GM18498 (cell line): Measurements from ENCODE around the gene EYA2.
"Not testable (repeated sequence)": the region's sequence is repeated elsewhere in the genome, so short reads cannot be mapped to it uniquely, and the experiment has no call there.

Experiments used
- ATAC-seq: cut with Tn5 transposase; IDR thresholded peaks from one replicate; pipeline ENCODE4 v1.9.1; 2021; ENCODE audit warnings: mild to moderate bottlenecking, moderate library complexity; ENCODE audit not compliant: unreplicated experiment

Gene EYA2

GRCh38 chr20:47195573-47195972, 300.9 kb downstream of the EYA2 start:
- ATAC-seq = no peak

DNA sequence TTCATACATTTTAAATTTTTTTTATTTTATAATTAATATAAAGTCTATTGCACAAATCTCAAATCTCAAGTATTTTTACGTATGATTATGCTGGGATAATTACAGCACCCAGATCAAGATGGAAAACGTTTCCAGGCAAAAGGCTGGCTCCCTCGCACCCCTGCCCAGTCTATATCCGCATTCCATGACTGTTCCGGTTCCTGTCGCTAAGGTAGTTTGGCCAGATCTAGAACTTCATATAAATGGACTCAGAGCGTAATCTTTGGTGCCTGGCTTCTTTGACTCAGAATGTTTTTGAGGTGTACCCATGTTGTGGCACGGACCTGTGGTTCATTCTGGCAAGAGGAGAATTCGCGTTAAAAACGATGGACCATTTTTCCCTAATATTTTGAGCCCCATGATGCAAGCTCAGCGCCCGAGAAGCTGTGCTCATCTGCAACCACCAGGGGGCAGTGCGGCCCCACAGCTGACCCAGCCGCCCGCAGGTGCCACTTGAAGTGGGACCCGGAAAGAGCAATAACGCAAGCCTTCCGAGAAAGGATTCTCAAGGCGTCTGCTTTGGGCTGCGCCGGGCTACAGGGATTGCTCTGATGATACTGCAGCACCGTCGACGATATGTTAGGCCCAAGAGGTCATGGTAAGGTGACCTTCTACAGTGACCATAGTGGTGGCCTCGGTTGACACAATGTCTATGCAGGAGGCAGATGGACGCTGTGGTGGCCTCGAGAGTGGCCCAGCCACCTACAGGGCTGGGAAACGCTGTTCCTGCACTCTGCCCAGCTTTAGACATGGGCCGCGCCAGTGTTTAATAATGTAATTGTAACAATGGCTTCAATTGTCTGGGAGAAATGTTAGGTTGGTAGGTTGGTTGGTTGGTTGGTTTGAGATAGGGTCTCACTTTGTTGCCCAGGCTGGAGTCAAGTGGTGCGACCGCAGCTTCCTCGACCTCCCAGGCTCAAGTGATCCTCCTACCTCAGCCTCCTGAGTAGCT, 301.7 kb downstream of the EYA2 start:
- no peak for ATAC-seq

DNA sequence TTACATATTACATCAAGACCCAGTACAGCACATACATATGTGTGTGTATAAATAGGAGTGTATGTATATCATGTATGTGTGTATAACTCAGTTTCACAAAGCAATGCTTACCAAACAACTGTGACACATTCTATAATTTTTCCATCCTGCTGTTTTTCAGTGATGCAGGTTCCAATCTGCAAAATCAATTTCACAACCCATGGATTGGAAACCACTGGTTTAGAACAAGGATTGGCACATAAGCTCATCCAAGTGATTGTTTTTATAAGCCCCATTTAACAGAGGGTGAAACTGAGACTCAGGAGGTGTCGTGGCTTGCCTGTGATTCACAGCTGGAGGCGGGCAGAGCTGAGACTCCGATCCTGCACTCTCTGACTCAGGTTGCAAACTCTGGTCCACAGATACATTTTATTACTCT, 303.6 kb downstream of the EYA2 start:
- ATAC-seq = no peak

DNA sequence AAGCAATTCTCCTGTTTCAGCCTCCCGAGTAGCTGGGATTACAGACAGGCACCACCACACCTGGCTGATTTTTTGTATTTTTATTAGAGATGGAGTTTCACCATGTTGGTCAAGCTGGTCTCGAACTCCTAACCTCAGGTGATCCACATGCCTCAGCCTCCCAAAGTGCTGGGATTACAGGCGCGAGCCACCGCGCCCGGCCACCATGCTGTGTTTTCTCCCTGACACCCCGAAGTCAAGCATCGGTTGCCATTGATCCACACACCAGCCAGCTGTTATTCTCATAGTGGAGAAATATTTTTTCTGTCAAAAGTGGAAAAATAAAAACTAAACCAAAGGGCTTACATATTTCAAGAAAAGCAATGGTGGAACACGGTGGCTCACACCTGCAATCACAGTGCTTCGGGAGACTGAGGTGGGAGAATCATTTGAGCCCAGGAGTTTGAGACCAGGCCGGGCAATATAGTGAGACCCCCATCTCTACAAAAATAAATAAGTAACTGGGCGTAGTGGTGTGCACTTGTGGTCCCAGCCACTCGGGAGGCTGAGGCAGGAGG, 304.4 kb downstream of the EYA2 start:
- no peak for ATAC-seq

- no peak for ATAC-seq
Measured at GRCh38 chr20:47201074-47201730, 306.6 kb downstream of the EYA2 start.

GRCh38 chr20:47202733-47203667, 308.4 kb downstream of the EYA2 start:
- no peak for ATAC-seq

DNA sequence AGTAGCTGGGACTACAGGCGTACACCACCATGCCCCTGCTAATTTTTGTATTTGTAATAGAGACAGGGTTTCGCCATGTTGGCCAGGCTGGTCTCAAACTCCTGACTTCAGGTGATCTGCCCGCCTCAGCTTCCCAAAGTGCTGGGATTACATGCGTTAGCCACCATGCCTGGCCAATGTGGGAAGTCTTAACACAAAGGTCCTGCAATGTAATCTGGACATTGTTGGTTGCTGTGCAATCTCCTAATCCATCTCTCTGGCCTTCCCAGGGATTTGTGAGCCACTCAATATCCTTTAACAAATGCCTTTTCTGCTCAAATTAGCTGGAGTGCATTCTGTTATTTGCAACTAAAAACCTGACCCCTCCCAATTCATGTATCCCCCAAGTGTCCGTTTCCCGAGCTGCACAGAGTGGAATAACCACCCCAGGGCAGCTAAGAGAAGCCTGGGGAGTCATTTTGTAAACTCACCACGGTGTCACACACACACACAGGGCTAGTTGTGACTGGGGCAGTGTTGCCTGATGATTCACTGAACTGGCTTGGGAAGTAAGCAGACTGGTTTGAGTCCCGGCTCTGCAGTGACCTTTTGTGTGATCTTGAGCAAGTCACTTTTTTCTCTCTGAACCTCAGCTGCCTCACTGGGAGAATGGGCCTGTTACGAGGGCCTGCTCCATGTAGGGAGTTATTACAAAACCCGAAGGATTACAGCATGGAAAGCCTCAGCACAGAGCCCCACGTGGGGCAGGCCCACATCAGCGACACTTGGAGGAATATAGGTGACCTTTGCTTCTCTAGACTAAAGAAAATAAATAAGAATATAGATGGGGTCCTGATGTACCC, 309.6 kb downstream of the EYA2 start:
- ATAC-seq = no peak

DNA sequence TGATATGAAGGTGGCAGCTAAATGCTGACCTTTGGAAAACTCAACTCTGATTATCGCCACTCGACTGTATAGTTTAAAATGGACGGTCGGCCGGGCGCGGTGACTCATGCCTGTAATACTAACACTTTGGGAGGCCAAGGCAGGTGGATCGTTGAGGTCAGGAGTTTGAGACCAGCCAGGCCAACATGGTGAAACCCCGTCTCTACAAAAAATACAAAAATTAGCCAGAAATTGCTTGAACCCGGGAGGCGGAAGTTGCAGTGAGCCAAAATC, 310.1 kb downstream of the EYA2 start:
- not testable (repeated sequence) for ATAC-seq

- no peak for ATAC-seq
Measured at GRCh38 chr20:47205577-47206123, 311.0 kb downstream of the EYA2 start.

DNA sequence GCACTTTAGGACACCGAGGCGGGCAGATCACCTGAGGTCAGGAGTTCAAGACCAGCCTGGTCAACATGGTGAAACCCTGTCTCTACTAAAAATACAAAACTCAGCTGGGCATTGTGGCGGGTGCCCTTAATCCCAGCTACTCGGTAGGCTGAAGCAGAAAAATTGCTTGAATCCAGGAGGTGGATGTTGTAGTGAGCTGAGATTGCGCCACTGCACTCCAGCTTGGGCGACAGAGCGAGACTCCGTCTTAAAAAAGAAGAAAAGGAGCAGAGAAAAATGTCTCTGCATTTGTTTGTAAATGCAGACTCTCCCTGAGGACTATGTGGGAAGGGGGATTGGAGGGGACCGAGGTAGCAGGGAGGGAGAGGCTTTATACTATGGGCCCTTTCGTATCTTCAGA, 311.9 kb downstream of the EYA2 start:
- ATAC-seq = not testable (repeated sequence)

DNA sequence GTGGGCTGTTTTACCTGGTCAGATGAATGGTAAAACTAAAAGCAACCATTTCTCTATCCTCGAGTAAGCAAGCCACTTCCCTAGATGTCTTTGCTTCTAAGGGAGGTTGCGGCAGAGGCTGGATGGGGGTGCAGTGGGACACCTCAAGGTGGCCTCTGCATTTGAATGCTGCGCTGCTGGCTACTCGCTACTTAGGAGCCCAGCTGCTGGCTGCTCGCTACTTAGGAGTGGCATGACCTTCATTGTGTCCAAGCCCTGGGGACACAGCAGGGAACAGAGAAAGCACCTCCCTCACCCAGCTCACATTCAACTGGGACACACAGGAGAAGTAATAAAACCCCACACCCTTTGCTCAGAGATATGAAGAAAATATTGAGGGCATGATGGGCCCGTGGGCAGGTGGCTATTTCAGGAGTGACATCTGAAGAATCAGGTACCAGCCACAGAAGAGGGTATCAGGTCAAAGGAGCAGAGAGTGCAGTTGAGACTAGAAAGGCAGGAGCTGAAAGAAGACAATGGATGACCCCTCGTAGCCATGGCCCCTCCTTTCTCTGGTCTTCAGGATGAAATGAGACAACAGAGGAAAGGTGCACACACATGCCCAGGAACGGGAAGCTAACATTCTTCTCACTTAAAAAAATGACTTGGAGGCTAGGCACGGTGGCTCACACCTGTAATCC, 312.5 kb downstream of the EYA2 start:
- no peak for ATAC-seq

GRCh38 chr20:47208534-47209174, 314.0 kb downstream of the EYA2 start:
- no peak for ATAC-seq

GRCh38 chr20:47209982-47210381, 315.3 kb downstream of the EYA2 start:
- ATAC-seq = no peak

GRCh38 chr20:47210470-47210869, 315.8 kb downstream of the EYA2 start:
- ATAC-seq = no peak

- ATAC-seq = no peak
Measured at GRCh38 chr20:47211036-47211435, 316.4 kb downstream of the EYA2 start.

DNA sequence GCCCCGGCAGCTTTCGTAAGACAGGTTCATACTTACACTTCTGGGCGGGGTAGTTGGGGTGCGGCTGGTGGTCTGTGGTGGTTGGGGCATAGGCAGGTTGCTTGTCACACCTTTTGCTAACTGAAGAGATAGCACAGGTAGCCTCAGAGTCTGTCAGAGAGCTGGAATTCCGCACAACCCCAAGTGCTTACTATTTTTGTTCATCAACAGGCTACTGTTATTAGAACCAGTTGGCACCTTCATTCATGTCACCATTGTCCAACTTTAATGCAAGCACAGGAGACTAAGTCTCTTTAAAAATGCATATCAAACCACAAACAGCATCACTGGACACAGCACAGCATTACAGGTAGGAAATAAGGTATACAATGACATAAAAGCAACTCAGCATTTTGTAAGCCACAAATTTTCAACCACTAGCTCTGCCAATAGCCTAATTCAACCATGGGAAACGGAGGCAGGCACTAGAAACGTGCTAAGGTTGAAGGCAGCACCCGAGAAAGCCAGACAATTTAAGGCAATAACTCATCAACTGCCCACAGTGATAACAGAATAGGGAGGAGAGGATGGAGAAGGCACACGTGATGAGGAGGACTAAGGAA, 318.1 kb downstream of the EYA2 start:
- no peak for ATAC-seq

DNA sequence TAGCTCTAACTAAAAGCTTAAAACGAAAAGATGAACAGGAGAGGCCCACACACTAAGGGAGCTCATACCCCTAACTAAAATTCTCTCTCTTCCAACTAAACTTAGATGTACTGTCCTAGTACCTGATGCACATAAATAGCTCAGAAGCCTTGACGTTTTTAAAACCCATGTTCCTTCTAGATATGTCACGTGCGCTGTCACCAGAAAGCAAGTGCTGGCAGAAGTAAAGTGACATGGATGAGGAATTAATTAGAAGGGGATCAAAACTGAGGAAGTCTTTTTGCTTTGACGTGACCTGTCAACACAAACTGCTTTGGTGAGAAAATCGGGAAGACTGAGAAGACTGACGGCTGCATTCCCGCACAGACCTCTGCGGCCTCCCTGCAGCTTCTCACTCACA, 319.3 kb downstream of the EYA2 start:
- no peak for ATAC-seq

- ATAC-seq = no peak
Measured at GRCh38 chr20:47215653-47216397, 321.2 kb downstream of the EYA2 start.
